GM13977 (cell line): Measurements from ENCODE around the gene AHCYL2.

Experiments used
- DNase-seq: peaks from one replicate; pipeline ENCODE4 v3.0.0; 2012; ENCODE audit warnings: low spot score
- CTCF ChIP-seq: IDR thresholded peaks from 2 replicates; pipeline ENCODE4 v1.5.1; 2012; ENCODE audit warnings: mild to moderate bottlenecking, control low read depth; ENCODE audit not compliant: insufficient read depth; ENCODE audit errors: extremely low read depth, missing control alignments
- in situ Hi-C: fragments of 300-500 bp; cut with MboI; formaldehyde crosslinking; loops from one replicate; pipeline ENCODE4 v1.12.0; 2022; ENCODE audit warnings: low sequenced_read_pairs, low pct_unique_long_range_greater_than_20kb, mixed read lengths, inconsistent platforms; ENCODE audit not compliant: unreplicated experiment

Gene AHCYL2

DNA sequence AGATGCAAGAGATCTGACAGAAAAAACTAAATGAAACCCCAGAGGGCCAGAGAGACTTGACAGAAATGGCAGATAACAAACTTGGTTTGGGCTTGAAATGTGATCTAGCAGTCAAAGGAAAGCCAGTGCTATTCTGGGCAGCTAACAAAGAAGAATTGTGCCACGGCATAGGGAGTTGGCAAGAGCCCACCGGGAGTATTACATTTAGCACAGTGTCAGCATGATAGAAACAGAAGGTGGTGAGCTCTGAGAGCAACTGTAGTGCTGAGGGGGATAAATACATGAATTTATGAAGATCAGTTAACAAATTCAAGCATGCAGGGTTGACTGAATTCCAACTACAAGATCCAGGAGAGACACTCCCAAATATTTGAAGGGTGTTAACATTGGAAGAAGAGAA lies 91.1 kb downstream of the AHCYL2 start:
- in situ Hi-C loops, result no loop called here
- TF ChIP-seq CTCF, result no peak
- DNase-seq, result no peak

- in situ Hi-C loops, result no loop called here
- TF ChIP-seq CTCF, result no peak
- DNase-seq, result no peak
These were observed 92.6 kb downstream of the AHCYL2 start for GRCh38 chr7:129317450-129317849.

GRCh38 chr7:129327076-129327475 lies 102.2 kb downstream of the AHCYL2 start:
- no peak for TF ChIP-seq CTCF
- in situ Hi-C loops, result no loop called here
- no peak for DNase-seq

DNA sequence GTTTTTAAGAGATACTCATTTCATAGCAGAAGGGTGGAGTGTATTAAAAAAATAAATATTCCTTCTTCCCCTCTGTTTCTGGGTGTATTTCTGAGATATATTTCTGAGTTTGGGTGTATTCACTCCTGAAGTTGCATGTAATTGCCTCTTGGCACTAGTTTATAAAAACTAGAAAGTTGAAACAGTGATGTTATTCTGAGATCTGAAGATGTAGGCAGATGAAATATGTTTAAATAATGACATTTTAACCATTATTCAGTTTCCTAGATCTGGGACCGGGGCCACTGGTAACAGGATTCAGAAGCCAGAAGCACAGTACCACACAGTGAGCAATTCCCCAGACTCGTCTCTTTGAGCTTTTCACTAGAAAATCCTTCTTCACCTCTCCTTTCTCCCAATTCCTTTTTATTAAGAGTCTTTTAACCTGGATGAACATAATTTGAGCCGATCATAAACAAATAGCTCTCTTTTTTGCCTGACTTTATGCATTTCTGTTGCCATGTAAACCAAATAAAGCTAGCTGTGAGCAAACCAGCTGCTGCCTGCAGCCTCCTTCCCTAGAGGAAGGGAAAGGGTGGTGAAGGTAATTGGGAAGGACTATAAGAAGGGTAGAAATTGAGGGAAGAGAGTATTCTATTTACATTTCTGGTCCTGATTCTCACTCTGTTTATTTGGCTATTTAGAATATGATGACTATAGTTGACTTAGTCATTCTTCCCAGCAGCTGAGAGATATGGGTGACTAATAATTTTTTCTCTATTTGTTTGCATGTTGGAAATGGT lies 107.6 kb downstream of the AHCYL2 start:
- DNase-seq, result no peak
- in situ Hi-C loops, result no loop called here
- TF ChIP-seq CTCF, result no peak

DNA sequence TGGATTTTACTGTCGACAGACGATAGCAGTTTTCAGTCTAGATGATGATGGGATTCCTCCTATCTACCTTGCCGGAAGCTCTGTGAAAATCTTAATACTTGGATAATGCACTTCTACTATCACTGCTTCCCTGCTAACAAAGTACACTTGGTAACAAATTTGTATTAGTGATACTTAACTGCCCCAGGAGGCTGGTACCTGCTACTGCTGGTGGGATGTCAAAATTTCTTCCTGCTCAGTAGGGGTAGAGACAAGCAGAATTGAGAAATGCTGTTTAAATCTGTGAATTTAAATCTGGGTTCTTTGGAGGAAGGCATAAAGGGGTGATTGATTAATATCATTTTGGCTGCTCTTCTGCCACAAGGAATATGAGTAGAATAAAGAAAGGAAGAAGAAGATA lies 109.6 kb downstream of the AHCYL2 start:
- in situ Hi-C loops, result no loop called here
- DNase-seq, result no peak
- no peak for TF ChIP-seq CTCF

GRCh38 chr7:129338450-129338849 lies 113.6 kb downstream of the AHCYL2 start:
- in situ Hi-C loops, result no loop called here
- TF ChIP-seq CTCF, result no peak
- no peak for DNase-seq
